SK-N-MC (cell line): Measurements from ENCODE around the gene GOLGA6L6.
"Not testable (repeated sequence)": the region's sequence is repeated elsewhere in the genome, so short reads cannot be mapped to it uniquely, and the experiment has no call there.

Source experiments
- DNase-seq: peaks from one replicate; pipeline ENCODE4 v3.0.0-alpha.2; 2011; ENCODE audit warnings: low read depth, low spot score
- H3K27ac ChIP-seq: fragments of 200-600 bp; sonication (generic); 2 replicates; pipeline ENCODE4 v1.5.1; 2016; ENCODE audit warnings: mixed run types
- H3K36me3 ChIP-seq: fragments of 200-600 bp; sonication (generic); 2 replicates; pipeline ENCODE4 v1.6.1; 2017; ENCODE audit warnings: antibody characterized with exemption, low read length, mixed read lengths; ENCODE audit not compliant: insufficient read depth
- H3K4me3 ChIP-seq: fragments of 200-600 bp; sonication (generic); 2 replicates; pipeline ENCODE4 v1.5.1; 2016
- H3K9ac ChIP-seq: fragments of 200-600 bp; sonication (generic); 2 replicates; pipeline ENCODE4 v1.8.0; 2017; ENCODE audit warnings: mixed run types, mixed read lengths; ENCODE audit not compliant: insufficient read length
- H3K9me3 ChIP-seq: fragments of 200-600 bp; sonication (generic); 2 replicates; pipeline ENCODE4 v1.6.1; 2017; ENCODE audit warnings: low read depth, mild to moderate bottlenecking, antibody characterized with exemption, low read length, moderate library complexity, mixed read lengths

Gene GOLGA6L6

DNA sequence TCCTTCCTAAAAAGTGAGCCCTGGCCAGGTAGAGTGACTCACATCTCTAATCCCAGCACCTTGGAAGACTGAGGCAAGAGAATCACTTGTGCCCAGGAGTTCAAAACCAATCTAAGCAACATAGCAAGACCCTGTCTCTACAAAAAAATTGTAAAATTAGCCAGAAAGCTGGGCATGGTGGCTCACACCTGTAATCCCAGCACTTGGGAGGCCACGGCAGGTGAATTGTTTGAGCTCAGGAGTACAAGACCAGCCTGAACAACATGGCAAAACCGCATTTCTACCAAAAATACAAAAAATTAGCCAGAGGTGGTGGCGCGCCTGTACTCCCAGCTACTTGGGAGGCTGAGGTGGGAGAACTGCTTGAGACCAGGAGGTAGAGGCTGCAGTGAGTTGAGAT is 49.0 kb downstream of the GOLGA6L6 start:
- H3K9ac ChIP-seq, H3K27ac ChIP-seq, H3K36me3 ChIP-seq, H3K9me3 ChIP-seq, DNase-seq, H3K4me3 ChIP-seq: not testable (repeated sequence)

DNA sequence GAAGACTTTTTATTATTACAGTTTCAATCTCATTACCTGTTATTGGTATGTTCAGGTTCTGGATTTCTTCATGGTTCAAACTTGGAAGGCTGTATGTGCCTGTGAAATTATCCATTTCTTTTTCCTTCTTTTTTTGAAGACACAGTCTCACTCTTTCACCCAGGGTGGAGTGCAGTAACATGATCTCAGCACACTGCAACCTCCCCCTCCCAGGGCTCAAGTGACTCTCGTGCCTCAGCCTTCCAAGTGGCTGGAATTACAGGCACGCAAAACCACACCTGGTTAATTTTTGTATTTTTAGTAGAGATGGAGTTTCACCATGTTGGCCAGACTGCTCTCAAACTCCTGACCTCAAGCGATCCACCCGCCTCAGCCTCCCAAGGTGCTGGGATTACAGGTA is 52.3 kb downstream of the GOLGA6L6 start:
- not testable (repeated sequence) for DNase-seq, H3K4me3 ChIP-seq, H3K9ac ChIP-seq, H3K27ac ChIP-seq, H3K9me3 ChIP-seq, H3K36me3 ChIP-seq
